ENCODE data around the gene MAEL. TPM values are rescaled to one million over a fixed set of nuclear protein-coding genes. Genes with fewer than 3 reads are reported as not detected.
A peak's percentile ranks its signal among the peaks of the same experiment; 100 is the strongest.

Gene MAEL
- 0.24 TPM for total RNA-seq

GRCh38 chr1:166988974-166989515 is at the start of gene MAEL:
MAEL (plus strand) TSS chr1:166989280; CDS start chr1:166989353, 73 bp downstream.
- no peak for ATAC-seq

GRCh38 chr1:166939741-166940375 is 49.2 kb upstream of the MAEL start:
- ATAC-seq, result no peak

- ATAC-seq, result no peak
Measured at GRCh38 chr1:166944186-166944967, 44.7 kb upstream of the MAEL start.

GRCh38 chr1:166947398-166948043 is 41.6 kb upstream of the MAEL start:
- no peak for ATAC-seq

- ATAC-seq, result no peak
Measured at GRCh38 chr1:166948856-166949350, 40.2 kb upstream of the MAEL start.

GRCh38 chr1:166950156-166950555 is 38.9 kb upstream of the MAEL start:
- ATAC-seq, result no peak

GRCh38 chr1:166951050-166951449 is 38.0 kb upstream of the MAEL start:
- ATAC-seq, result no peak

- no peak for ATAC-seq
Measured at GRCh38 chr1:166952002-166952746, 36.9 kb upstream of the MAEL start.

GRCh38 chr1:166953491-166953890 is 35.6 kb upstream of the MAEL start:
- ATAC-seq, result no peak

- ATAC-seq, result no peak
Measured at GRCh38 chr1:166956057-166956850, 32.8 kb upstream of the MAEL start.

- no peak for ATAC-seq
Measured at GRCh38 chr1:166956872-166957271, 32.2 kb upstream of the MAEL start.

- ATAC-seq, result no peak
Measured at GRCh38 chr1:166960858-166961474, 28.1 kb upstream of the MAEL start.

- no peak for ATAC-seq
Measured at GRCh38 chr1:166969074-166969677, 19.9 kb upstream of the MAEL start.

GRCh38 chr1:166971252-166971651 is 17.8 kb upstream of the MAEL start:
- ATAC-seq, result no peak

- ATAC-seq, result no peak
Measured at GRCh38 chr1:166972193-166972592, 16.9 kb upstream of the MAEL start.

- ATAC-seq, result no peak
Measured at GRCh38 chr1:166972826-166973225, 16.3 kb upstream of the MAEL start.

GRCh38 chr1:166974647-166975345 is 14.3 kb upstream of the MAEL start:
- no peak for ATAC-seq

GRCh38 chr1:166975361-166976129 is 13.5 kb upstream of the MAEL start, which contains the start of gene ILDR2:
ILDR2 (minus strand) TSS chr1:166975540; CDS start chr1:166975268, 272 bp downstream.
- peak; percentile 51 for ATAC-seq

GRCh38 chr1:166977951-166978350 is 11.1 kb upstream of the MAEL start:
- no peak for ATAC-seq
